NOMO-1 (cell line): ENCODE measurements around the gene RNF31.
"Not testable (repeated sequence)": the region's sequence is repeated elsewhere in the genome, so short reads cannot be mapped to it uniquely, and the experiment has no call there.

Experiments used
- DNase-seq, 2 experiments: peaks; one replicate each; lab custom pipeline; 2025; ENCODE audit not compliant: unreplicated experiment in 2 of 2; lab: John Stamatoyannopoulos, UW

Gene RNF31

DNA sequence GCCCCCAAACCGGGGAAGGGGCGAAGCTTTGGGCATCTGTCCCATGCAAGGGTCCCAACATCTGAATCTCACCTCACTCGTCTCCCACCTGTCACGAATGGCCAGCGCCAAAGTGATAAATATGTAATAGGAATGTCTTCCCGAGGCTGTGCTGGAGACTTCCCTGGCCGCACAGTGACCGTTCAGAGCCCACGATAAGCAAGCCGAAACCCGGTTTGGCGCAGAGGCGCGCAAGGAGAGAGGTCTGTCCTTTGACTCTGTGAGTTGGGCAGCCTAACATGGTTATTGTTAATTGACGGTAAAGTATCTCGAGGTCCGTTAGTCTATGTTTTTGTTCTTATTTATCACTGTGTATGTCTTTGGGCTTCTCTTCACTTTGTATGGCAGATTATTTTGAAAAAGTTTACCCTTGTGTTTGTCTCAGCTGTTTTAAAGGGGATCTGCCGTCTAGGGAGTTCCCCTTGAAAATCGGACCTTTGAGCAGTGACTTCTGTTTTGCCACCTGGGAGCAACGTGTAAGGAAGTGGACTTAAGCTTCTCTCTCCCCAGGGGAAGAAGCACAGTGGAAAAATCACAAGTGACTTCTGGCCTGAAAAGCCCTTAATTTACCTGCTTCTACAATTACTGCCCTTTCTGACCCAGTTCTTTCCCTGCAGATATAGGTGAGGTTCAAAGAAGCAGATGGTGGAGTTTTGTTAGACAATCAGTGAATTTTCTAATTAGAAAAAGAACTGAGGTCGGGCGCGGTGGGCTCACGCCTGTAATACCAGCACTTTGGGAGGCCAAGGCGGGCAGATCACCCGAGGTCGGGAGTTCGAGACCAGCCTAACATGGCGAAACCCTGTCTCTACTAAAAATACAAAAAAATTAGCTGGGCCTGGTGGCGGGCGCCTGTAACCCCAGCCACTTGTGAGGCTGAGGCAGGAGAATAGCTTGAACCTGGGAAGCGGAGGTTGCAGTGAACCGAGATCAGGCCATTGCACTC is 49.1 kb downstream of the RNF31 start:
- DNase-seq = peak; percentile 28

DNA sequence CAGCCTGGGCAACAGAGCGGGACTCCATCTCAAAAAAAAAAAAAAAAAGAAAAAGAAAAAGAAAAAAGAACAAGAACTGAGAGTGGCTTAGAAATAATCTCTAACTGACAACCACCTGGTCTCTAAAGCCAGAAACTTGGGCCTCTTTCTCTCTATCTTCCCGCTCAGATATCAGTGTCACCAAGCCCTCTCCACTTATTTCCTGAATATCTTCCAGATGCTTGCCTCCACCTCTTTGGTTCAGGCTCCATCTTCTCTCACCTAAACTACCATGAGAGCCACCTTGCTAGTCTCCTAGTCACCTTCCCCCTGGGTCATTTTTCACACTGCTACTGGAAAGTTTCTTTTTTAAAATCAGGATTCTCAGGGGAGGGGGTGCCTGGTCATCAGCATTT is 49.8 kb downstream of the RNF31 start:
- DNase-seq = no peak

DNA sequence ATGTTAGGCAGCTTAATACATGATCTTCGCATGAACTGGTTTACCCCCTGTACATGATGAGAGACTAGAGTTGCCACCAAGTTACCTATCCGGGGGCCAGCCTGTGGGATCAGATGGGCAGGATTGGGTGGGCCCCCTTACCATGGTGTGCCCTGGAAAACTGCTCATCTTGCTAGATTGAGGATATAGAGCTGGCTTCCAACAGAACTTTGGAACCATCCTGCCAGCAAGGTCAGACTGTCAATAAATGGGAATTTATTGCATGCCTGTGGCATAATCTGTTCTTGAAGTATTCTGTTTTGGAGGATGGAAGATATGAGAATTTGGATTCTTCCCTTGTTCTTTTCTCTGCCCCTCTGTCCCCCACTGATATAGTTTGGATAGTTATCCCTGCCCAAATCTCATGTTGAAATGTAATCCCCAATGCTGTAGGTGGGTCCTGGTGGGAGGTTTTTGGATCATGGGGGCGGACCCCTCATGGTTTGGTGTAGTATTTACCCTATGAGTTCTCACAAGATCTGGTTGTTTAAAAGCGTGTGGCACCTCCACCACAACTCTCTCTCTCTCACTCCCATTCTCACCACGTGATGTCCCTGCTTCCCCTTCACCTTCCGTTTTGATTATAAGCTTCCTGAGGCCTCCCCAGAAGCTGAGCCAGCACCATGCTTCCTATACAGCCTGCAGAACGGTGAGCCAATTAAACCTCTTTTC is 51.7 kb downstream of the RNF31 start:
- no peak for DNase-seq

DNA sequence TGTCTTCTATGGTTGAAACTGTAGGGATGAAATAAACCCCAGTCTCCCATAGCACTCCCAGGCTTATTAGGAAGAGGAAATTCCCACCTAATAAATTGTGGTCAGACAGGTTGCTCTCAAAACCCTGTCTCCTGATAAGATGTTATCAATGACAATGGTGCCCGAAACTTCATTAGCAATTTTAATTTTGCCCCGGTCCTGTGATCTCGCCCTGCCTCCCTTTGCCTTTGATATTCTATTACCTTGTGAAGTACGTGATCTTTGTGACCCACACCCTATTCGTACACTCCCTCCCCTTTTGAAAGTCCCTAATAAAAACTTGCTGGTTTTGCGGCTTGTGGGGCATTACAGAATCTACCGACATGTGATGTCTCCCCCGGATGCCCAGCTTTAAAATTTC is 55.2 kb downstream of the RNF31 start:
- DNase-seq = not testable (repeated sequence)

DNA sequence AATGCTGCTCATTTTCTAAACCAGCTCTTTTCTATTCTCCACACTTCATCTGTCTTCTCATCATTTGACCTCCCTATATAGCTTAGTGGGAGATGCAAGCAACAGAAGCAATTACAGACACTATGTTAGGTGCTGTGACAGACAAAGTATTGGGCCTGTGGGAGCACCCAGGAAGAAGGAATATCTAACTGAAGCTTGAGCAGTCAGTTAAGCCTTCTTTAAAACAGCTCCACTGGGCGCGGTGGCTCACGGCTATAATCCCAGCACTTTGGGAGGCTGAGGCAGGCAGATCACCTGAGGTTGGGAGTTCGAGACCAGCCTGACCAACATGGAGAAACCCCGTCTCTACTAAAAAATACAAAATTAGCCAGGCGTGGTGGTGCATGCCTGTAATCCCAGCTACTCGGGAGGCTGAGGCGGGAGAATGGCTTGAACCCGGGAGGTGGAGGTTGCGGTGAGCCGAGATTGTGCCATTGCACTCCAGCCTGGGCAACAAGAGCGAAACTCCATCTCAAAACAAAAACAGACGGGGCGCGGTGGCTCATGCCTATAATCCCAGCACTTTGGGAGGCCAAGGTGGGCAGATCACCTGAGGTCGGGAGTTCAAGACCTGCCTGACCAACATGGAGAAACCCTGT is 56.1 kb downstream of the RNF31 start:
- not testable (repeated sequence) for DNase-seq

DNA sequence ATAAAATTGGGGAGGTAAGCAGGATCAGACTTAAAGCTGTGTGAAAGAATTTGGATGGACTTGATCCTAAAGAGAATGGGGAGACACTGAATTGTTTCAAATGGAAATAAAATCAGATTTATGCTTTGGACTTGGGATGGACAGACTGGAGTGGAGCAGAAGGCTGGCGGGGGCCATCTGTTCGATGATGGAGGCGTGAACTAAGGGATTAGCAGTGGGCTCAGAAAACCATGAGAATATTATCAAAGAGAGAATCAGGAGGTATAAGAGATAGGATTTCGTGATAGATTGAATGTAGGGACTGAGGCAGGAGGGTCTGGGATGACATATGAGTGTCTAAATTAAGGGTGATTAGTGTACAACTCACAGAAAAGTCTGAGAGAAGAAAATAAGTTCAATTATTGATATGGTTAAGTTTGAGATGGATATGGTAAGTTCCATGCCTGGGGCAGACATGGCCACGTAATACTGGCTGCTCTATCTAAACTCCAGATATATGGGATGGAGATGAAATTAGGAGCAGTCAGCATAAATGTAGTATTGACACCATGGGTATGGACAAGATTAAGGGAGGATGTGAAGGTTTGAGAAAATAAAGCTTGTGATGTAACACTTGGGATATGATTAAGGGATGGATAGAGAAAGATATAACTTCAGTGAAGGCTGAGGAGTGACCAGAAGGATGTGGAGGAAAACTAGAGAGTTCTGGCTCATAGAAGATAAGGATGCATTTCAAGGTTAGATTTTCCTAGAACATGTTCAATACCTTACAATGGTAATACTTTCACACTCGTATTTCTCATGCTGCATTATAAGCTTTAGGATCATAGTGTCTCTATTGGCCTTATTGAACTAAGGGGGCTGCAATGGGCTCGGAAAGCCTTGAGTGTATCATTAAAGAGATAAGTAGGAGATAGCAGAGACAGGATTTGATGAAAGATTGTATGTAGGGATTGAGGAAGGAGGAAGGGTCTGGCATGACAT is 57.2 kb downstream of the RNF31 start:
- no peak for DNase-seq

DNA sequence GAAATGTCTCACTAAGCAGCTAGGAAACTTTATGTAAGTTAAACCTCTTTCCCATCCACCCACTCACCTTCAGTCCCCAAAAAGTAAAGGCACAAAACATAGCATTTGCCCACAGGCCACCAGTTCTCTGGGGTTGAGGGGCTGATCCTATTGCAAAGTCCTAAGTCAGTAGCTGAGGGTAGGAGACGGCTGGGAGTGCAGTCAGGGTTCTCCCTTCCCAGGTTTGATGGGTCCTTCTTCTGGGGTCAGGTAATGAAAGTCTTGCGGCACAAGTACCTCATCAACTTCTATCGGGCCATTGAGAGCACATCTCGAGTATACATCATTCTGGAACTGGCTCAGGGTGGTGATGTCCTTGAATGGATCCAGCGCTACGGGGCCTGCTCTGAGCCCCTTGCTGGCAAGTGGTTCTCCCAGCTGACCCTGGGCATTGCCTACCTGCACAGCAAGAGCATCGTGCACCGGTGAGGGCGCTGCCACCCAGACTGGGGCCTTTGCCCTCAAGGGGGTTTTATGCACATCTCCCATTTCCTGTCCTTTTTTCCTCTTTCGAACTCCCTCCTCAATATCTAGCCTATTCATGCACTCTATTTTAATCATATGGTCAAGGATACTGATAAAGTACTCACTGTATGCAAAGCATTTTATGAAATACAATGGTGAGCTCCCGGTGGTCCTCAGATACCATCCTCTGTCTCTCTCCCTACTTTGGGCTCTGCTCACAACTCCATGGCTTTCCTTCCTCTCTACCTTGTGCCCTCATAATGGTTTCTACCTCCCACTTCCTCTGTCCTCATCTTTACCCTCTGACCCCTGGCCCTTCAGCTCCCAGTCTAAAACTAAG is 59.2 kb downstream of the RNF31 start:
- no peak for DNase-seq

DNA sequence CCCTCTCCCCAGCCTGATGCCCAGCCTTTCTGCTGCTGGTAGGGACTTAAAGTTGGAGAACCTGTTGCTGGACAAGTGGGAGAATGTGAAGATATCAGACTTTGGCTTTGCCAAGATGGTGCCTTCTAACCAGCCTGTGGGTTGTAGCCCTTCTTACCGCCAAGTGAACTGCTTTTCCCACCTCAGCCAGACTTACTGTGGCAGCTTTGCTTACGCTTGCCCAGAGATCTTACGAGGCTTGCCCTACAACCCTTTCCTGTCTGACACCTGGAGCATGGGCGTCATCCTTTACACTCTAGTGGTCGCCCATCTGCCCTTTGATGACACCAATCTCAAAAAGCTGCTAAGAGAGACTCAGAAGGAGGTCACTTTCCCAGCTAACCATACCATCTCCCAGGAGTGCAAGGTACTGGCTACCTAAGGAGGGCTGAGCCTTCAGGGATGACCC is 59.8 kb downstream of the RNF31 start:
- DNase-seq = no peak

DNA sequence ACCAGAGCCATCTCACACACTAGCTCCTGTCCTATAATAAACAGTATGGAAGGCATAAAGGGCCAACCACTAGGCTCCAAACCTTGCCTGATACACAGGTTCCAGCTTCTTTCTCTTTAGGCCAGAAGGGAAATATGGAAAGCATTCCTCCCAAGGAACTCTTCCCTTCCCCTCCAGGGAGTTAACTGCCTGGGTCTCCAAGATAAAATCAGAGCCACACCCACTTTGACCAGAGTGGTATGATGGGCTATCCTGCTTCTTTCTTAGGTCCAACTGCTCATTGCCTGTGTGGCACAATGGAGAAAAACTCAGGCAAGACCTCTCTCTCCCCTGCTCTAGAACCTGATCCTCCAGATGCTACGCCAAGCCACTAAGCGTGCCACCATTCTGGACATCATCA is 60.3 kb downstream of the RNF31 start:
- no peak for DNase-seq
